Measurements from ENCODE around the gene MAP4K3.

The MAP4K3 gene

DNA sequence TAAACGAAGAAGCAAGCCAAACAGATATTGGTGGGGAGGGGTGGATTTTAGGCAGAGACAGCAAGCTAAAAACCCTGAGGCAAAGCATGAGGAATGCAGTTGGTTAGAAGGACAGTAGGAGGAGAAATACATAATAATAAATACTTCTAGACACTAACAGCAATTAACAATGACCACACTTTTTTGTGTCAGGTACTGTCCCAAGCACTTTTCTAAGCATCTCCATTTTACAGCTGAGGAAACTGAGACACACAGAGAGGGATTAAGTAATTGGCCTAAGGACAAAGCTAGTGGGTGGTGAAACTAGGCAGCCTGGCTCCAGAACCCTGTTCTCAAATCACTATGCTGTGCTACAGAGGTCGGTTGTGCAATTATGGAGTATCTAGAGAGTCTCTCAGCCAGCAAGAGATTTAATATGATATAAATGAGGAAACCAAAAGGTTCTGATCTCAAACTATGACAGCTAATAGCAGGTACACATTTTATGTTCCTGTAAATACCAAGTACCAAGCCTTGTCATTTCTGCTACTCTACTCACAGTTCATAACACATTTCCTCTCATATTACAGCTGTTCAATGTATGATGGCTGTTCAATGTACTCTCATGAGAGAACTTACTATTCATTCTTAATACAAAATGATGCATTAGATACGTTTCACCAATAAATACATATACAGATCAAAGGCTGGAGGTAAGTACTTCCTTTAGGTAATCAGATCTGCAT, 5.3 kb downstream of the MAP4K3 start (continued):
- TF ChIP-seq, protein P1, sequence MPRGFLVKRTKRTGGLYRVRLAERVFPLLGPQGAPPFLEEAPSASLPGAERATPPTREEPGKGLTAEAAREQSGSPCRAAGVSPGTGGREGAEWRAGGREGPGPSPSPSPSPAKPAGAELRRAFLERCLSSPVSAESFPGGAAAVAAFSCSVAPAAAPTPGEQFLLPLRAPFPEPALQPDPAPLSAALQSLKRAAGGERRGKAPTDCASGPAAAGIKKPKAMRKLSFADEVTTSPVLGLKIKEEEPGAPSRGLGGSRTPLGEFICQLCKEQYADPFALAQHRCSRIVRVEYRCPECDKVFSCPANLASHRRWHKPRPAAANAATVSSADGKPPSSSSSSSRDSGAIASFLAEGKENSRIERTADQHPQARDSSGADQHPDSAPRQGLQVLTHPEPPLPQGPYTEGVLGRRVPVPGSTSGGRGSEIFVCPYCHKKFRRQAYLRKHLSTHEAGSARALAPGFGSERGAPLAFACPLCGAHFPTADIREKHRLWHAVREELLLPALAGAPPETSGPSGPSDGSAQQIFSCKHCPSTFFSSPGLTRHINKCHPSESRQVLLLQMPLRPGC (tag by site-specific recombination; IDR thresholded peaks at IDR 0.05), result no peak
- peak; percentile 16; the same call in 1 of the 2 replicates for TF ChIP-seq SP7 (tag by site-specific recombination; IDR thresholded peaks at IDR 0.05)

DNA sequence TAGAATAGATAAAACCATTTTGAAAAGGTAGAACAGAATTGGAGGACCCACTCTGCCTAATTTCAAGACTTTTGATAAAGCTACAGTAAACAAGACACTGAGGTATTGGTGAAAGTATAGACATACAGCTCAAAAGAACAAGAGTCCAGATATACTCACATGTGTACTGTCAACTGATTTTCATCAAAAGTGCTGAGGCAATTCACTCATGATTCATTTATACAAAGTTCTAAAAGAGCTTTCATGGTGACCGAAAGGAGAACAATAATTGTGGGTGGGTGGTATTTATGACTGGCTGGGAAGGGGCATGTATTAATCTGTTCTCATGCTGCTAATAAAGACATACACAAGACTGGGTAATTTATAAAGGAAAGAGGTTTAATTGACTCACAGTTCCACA, 7.3 kb downstream of the MAP4K3 start:
- TF ChIP-seq ZNF707 (tag by site-specific recombination; IDR thresholded peaks at IDR 0.05) (no peak), ZNF248 (tag by site-specific recombination; IDR thresholded peaks at IDR 0.05) (no peak), ZSCAN23 (tag by site-specific recombination; IDR thresholded peaks at IDR 0.05) (no peak), ZNF138 (tag by site-specific recombination; IDR thresholded peaks at IDR 0.05; ENCODE audit: borderline replicate concordance) (no peak), ZBTB48 (tag by site-specific recombination; IDR thresholded peaks at IDR 0.05) (no peak), ZNF184 (tag by site-specific recombination; IDR thresholded peaks at IDR 0.05) (no peak)
- TF ChIP-seq, protein P2, sequence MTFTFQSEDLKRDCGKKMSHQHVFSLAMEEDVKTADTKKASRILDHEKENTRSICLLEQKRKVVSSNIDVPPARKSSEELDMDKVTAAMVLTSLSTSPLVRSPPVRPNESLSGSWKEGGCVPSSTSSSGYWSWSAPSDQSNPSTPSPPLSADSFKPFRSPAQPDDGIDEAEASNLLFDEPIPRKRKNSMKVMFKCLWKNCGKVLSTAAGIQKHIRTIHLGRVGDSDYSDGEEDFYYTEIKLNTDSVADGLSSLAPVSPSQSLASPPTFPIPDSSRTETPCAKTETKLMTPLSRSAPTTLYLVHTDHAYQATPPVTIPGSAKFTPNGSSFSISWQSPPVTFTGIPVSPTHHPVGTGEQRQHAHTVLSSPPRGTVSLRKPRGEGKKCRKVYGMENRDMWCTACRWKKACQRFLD (tag by site-specific recombination; IDR thresholded peaks at IDR 0.05), result no peak
- TF ChIP-seq, protein P3, sequence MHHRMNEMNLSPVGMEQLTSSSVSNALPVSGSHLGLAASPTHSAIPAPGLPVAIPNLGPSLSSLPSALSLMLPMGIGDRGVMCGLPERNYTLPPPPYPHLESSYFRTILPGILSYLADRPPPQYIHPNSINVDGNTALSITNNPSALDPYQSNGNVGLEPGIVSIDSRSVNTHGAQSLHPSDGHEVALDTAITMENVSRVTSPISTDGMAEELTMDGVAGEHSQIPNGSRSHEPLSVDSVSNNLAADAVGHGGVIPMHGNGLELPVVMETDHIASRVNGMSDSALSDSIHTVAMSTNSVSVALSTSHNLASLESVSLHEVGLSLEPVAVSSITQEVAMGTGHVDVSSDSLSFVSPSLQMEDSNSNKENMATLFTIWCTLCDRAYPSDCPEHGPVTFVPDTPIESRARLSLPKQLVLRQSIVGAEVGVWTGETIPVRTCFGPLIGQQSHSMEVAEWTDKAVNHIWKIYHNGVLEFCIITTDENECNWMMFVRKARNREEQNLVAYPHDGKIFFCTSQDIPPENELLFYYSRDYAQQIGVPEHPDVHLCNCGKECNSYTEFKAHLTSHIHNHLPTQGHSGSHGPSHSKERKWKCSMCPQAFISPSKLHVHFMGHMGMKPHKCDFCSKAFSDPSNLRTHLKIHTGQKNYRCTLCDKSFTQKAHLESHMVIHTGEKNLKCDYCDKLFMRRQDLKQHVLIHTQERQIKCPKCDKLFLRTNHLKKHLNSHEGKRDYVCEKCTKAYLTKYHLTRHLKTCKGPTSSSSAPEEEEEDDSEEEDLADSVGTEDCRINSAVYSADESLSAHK (tag by site-specific recombination; IDR thresholded peaks at IDR 0.05), result no peak
- TF ChIP-seq, protein P4, sequence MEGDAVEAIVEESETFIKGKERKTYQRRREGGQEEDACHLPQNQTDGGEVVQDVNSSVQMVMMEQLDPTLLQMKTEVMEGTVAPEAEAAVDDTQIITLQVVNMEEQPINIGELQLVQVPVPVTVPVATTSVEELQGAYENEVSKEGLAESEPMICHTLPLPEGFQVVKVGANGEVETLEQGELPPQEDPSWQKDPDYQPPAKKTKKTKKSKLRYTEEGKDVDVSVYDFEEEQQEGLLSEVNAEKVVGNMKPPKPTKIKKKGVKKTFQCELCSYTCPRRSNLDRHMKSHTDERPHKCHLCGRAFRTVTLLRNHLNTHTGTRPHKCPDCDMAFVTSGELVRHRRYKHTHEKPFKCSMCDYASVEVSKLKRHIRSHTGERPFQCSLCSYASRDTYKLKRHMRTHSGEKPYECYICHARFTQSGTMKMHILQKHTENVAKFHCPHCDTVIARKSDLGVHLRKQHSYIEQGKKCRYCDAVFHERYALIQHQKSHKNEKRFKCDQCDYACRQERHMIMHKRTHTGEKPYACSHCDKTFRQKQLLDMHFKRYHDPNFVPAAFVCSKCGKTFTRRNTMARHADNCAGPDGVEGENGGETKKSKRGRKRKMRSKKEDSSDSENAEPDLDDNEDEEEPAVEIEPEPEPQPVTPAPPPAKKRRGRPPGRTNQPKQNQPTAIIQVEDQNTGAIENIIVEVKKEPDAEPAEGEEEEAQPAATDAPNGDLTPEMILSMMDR (tag by site-specific recombination; IDR thresholded peaks at IDR 0.05), result no peak
- TF ChIP-seq, protein P5, sequence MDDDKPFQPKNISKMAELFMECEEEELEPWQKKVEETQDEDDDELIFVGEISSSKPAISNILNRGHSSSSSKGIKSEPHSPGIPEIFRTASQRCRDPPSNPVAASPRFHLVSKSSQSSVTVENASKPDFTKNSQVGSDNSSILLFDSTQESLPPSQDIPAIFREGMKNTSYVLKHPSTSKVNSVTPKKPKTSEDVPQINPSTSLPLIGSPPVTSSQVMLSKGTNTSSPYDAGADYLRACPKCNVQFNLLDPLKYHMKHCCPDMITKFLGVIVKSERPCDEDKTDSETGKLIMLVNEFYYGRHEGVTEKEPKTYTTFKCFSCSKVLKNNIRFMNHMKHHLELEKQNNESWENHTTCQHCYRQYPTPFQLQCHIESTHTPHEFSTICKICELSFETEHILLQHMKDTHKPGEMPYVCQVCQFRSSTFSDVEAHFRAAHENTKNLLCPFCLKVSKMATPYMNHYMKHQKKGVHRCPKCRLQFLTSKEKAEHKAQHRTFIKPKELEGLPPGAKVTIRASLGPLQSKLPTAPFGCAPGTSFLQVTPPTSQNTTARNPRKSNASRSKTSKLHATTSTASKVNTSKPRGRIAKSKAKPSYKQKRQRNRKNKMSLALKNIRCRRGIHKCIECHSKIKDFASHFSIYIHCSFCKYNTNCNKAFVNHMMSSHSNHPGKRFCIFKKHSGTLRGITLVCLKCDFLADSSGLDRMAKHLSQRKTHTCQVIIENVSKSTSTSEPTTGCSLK (tag by site-specific recombination; IDR thresholded peaks at IDR 0.05), result no peak
- TF ChIP-seq, protein P6, sequence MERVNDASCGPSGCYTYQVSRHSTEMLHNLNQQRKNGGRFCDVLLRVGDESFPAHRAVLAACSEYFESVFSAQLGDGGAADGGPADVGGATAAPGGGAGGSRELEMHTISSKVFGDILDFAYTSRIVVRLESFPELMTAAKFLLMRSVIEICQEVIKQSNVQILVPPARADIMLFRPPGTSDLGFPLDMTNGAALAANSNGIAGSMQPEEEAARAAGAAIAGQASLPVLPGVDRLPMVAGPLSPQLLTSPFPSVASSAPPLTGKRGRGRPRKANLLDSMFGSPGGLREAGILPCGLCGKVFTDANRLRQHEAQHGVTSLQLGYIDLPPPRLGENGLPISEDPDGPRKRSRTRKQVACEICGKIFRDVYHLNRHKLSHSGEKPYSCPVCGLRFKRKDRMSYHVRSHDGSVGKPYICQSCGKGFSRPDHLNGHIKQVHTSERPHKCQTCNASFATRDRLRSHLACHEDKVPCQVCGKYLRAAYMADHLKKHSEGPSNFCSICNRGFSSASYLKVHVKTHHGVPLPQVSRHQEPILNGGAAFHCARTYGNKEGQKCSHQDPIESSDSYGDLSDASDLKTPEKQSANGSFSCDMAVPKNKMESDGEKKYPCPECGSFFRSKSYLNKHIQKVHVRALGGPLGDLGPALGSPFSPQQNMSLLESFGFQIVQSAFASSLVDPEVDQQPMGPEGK (tag by site-specific recombination; IDR thresholded peaks at IDR 0.05), result no peak
- CTCF ChIA-PET, result interaction anchor here (0.6 to 1.1 kb wide), 2 partner anchors 38 to 50 kb away, joined by 3 to 6 read pairs; no protein-coding TSS in a partner anchor
- Histone ChIP-seq H3K9me3 (ENCODE audit: control insufficient read depth, insufficient read depth, low read depth, low read length) (no peaks in the 10 kb centered on the region), H3K36me3 (ENCODE audit: control insufficient read depth in 2 of 2, insufficient read depth in 1 of 2, low read length in 2 of 2) (no peaks in the 10 kb centered on the region), H3K27ac (ENCODE audit: extremely low read depth, low read depth, low read length) (no peak overlapping the region), H3K4me1 (ENCODE audit: control insufficient read depth, insufficient read depth, low read length) (peaks cover 41% of the 10 kb centered on the region), H3K4me3 (ENCODE audit: low read depth, low read length) (no peak overlapping the region)
- POLR2A ChIA-PET, result no interaction called here
